Right lobe of liver (tissue), 6 donors: ENCODE data around the gene UFD1. TPM values are rescaled to one million over a fixed set of nuclear protein-coding genes. Genes with fewer than 3 reads are reported as not detected.

Experiments used
- ATAC-seq, 4 donors: fragments of 200-7000 bp; cut with Tn5 transposase; one replicate each; pipeline ENCODE4 v1.9.1; 2020; ENCODE audit warnings: mild to moderate bottlenecking in 4 of 4, moderate library complexity in 4 of 4
- DNase-seq, 3 donors: peaks; one replicate each; pipeline ENCODE4 v3.0.0-alpha.2; 2020
- H3K27ac ChIP-seq, 3 donors: fragments of 200-600 bp; one replicate each; pipeline ENCODE4 v1.8.0; 2022
- H3K27me3 ChIP-seq, 2 donors: fragments of 200-600 bp; one replicate each; pipeline ENCODE4 v1.8.0; 2022
- H3K36me3 ChIP-seq, 4 donors: fragments of 200-600 bp; sonication (generic) in 1 of 4; one replicate each; pipeline versions ENCODE4 v1.5.1 to v1.8.0; 2017 to 2022; ENCODE audit warnings: control low read depth in 1 of 4
- H3K4me1 ChIP-seq, 4 donors: fragments of 200-600 bp; sonication (generic) in 1 of 4; one replicate each; pipeline versions ENCODE4 v1.5.1 to v1.8.0; 2017 to 2022; ENCODE audit warnings: control low read depth in 1 of 4
- H3K4me3 ChIP-seq, 3 donors: fragments of 200-600 bp; one replicate each; pipeline ENCODE4 v1.8.0; 2022
- H3K9me3 ChIP-seq, 4 donors: fragments of 200-600 bp; sonication (generic) in 1 of 4; one replicate each; pipeline versions ENCODE4 v1.5.1 to v1.8.0; 2017 to 2022; ENCODE audit warnings: control low read depth in 1 of 4
- POLR2A ChIP-seq: fragments of 450-650 bp; IDR thresholded peaks from one replicate; pipeline ENCODE4 v1.6.1; 2017; ENCODE audit warnings: antibody characterized with exemption, mild to moderate bottlenecking
- WGBS: methylation state at CpG from one replicate; pipeline ENCODE4 v1.1.6; 2018; ENCODE audit warnings: low coverage, low lambda C conversion rate; ENCODE audit not compliant: insufficient coverage; ENCODE audit errors: missing lambda C conversion rate; 5-methylcytosine and 5-hydroxymethylcytosine counted together
- intact Hi-C, 2 donors: fragments of 100-400 bp; cut with DNase I; formaldehyde crosslinking; loops; one replicate each; pipeline versions ENCODE4 v1.11.2 to v1.14.1; 2022
- total RNA-seq, 6 experiments: library from RNA; depleted of rRNA in 2 of 6; stranded (reverse); fragments of >200 nt in 2 of 6; fragmentation: NEBNext Ultra II Directional in 3 of 6; extraction: Animal tissue kit (Norgen Biotek cat#: 25700) in 3 of 6; gene quantifications; one replicate each; pipeline versions ENCODE4 v1.1.0 to v1.2.4, GENCODE V29; 2016 to 2023
- TF ChIP-seq, protein P1 (sequence below), 4 donors: fragments of 200-600 bp in 3 of 4; fragments of 450-650 bp in 1 of 4; IDR thresholded peaks; one replicate each; pipeline versions ENCODE4 v1.5.1 to v1.8.0; 2016 to 2022; ENCODE audit warnings: antibody characterized with exemption in 4 of 4, mild to moderate bottlenecking in 2 of 4
- donor health status: DM: no; HTN: yes; CAD: no.
- donor health status: DM: no; HTN: no; CAD: no.
- donor health status: DM: no; HTN: no; CAD: no.
- donor health status: DM: no; HTN: yes; CAD: no.
- donor health status: DM: no; HTN: yes; CAD: no.

Gene UFD1
- total RNA-seq, 6 experiments from 2014 or later = 26.8 to 43.7 (median 32.1) TPM

DNA sequence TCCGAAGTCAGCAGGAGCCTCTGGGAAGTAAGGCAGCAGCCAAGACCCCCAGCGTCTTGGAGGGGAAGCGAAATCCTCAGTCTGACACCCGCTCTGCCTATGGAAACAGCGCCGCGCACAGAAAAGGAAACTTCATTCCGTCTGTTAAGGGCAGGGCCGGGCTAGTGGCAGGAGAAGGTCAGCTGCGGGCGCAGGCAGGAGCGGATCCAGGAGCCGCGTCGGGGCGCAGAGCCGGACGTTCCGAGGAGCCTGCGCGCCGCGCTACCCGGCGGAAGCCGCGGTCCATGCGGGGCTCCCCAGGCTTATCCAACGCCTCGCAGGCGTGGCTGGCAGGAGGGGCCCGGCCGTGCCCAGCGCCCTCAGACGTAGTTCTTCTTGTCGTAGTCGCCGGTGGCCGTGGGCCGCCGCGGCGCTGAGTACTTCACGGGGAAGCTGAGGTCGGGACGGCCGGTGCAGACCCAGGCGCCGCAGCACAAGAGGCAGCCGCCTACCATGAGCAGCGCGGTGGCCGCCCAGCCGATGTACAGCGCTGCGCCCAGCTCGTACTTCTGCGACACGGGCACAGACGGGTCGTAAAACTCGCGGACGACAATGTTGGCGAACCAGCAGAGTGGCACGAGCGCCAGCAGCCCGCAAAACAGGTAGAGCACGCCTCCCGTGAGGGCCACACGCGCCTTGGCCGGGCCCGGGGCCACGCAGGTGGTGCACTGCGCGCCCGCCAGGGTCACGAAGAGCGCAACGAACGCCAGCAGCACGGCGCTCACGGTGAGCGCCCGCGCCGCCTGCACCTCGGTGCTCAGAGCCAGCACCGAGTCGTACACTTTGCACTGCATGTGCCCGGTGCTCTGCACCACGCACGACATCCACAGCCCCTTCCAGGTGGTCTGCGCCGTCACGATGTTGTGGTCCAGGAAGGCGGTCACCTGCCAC lies 44.5 kb upstream of the UFD1 start:
- Histone ChIP-seq H3K27me3 (peaks cover 0 to 21% of the 10 kb centered on the region in 2 donors), H3K4me1 (peaks cover 0 to 14% (median 2%) of the 10 kb centered on the region in 4 donors), H3K9me3 (no peaks in the 10 kb centered on the region), H3K36me3 (no peaks in the 10 kb centered on the region), H3K4me3 (peak overlapping the region; percentile 29 to 40 (median 35)), H3K27ac (no peak overlapping the region)
- TF ChIP-seq, protein P1, sequence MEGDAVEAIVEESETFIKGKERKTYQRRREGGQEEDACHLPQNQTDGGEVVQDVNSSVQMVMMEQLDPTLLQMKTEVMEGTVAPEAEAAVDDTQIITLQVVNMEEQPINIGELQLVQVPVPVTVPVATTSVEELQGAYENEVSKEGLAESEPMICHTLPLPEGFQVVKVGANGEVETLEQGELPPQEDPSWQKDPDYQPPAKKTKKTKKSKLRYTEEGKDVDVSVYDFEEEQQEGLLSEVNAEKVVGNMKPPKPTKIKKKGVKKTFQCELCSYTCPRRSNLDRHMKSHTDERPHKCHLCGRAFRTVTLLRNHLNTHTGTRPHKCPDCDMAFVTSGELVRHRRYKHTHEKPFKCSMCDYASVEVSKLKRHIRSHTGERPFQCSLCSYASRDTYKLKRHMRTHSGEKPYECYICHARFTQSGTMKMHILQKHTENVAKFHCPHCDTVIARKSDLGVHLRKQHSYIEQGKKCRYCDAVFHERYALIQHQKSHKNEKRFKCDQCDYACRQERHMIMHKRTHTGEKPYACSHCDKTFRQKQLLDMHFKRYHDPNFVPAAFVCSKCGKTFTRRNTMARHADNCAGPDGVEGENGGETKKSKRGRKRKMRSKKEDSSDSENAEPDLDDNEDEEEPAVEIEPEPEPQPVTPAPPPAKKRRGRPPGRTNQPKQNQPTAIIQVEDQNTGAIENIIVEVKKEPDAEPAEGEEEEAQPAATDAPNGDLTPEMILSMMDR (IDR thresholded peaks at IDR 0.05) = no peak
- no peak for TF ChIP-seq POLR2A
- intact Hi-C loops = no loop called here
- peak; percentile 23 to 38 (median 30) for ATAC-seq
- WGBS = 0% methylated on average over 2 of the region's 99 CpGs
- peak in 1 of 3 donors; percentile 42 for DNase-seq

DNA sequence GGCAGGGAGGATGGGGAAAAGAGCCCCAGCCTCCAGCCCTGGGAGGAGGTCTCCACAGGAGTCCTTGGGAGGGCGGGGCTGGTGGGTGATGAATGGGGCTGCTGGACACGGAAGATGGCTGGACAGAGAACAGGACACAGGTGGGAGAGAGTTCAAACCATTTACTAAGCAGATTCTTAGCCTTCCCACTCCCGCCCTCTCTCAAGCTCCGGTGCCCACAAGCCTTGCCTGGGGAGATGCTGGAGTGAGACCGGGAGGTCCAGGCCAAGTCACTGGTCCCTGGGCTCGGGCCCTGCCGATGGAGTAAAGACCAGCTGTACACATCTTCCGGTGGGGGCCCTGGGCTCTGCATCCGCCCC lies 43.9 kb upstream of the UFD1 start:
- WGBS = 30% methylated on average over 2 of the region's 9 CpGs
- no peaks in the 10 kb centered on the region for H3K9me3 ChIP-seq
- peaks cover 0 to 14% (median 2%) of the 10 kb centered on the region in 4 donors for H3K4me1 ChIP-seq
- peaks cover 0 to 21% of the 10 kb centered on the region in 2 donors for H3K27me3 ChIP-seq
- H3K36me3 ChIP-seq = no peaks in the 10 kb centered on the region
- intact Hi-C loops = no loop called here
- peak overlapping the region; percentile 29 to 40 (median 35) for H3K4me3 ChIP-seq
- ATAC-seq (no peak), DNase-seq (no peak)
- H3K27ac ChIP-seq = no peak overlapping the region
- no peak for TF ChIP-seq POLR2A
- TF ChIP-seq, protein P1 (IDR thresholded peaks at IDR 0.05) = no peak

DNA sequence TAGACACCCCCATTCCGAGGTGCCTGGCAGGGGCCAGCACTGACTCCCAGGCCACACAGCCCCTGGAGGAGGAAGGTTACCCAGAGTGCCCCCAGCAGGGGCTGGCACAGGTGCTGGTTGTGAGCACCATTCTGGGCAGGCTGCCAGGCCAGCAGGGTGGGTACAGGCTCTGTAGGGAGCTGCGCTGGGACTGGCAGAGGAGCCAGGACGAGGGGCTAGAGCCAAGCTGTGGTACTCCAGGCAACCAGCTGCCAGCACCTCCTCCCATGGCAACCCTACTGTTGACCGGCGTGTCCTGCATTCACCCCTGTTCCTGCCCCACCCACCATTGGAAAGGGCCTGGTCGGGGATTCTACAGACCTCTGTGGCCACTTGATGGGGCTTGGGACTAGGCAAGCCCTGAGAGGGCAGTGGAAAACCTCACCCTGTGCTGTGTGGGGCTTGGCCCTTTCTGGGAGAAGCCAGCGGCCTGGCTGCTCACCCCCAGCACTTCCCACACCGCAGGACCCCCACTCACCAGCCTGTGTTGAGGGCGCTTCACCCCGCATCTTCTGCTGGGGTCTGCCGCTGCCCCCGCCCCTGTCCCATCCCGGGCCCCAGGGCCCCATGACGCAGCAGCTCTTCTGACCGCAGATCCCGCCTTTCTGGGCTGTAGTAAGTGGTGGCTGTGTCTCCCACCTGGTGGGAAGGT lies 43.3 kb upstream of the UFD1 start:
- Histone ChIP-seq H3K36me3 (no peaks in the 10 kb centered on the region), H3K4me1 (peaks cover 0 to 14% (median 2%) of the 10 kb centered on the region in 4 donors), H3K4me3 (peak overlapping the region; percentile 29 to 40 (median 35)), H3K9me3 (no peaks in the 10 kb centered on the region), H3K27ac (no peak overlapping the region), H3K27me3 (peaks cover 0 to 21% of the 10 kb centered on the region in 2 donors)
- peak in 1 of 3 donors; percentile 49 for DNase-seq
- intact Hi-C loops = no loop called here
- WGBS = 40% methylated on average over 1 of the region's 16 CpGs
- ATAC-seq = no peak
- TF ChIP-seq, protein P1 (IDR thresholded peaks at IDR 0.05) = no peak
- no peak for TF ChIP-seq POLR2A

DNA sequence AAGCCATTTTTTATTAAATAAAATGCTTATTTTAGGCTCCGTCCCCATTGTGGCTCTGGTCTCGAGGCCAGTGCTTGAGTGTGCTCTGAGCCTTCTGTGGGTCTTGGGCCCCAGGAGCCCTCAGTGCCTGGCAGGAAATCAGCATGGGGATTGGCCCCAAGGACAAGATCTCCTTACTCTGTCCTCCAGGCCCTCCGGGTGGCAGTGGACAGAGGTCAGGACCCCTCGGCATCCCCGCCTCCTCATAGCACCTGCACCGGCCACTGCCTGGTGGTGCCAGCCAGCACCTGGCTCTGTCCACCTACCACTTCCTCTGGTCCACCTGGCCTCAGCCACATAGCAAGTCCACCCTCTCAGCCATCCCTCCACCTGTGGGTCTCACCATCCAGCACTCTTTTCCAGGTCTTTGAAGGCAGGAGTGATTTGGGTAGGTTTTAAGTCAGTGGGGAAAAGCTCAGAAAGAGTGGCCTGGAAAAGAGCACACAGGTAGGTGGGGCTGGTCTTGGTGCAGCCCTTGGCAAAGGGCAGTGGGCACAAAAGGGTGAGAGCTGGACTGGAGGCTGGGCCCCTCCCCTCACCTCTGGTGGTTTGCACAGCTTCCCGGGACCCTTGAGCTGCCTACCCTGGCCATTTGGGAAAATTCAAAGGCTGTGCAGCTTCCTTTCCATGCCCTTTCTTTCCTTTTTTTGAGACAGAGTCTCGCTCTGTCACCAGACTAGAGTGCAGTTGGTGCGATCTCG lies 41.7 kb upstream of the UFD1 start:
- intact Hi-C loops = no loop called here
- peak in 1 of 3 donors; percentile 40 for DNase-seq
- WGBS = 88% methylated on average over 8 of the region's 10 CpGs

More for the DNA sequence above, 41.7 kb upstream of the UFD1 start:
- H3K27me3 ChIP-seq = peaks cover 0 to 21% of the 10 kb centered on the region in 2 donors
- H3K4me3 ChIP-seq = no peak overlapping the region
- H3K27ac ChIP-seq = no peak overlapping the region
- TF ChIP-seq, protein P1 (IDR thresholded peaks at IDR 0.05) = no peak
- no peak for TF ChIP-seq POLR2A
- no peaks in the 10 kb centered on the region for H3K36me3 ChIP-seq
- no peak for ATAC-seq
- H3K4me1 ChIP-seq = peaks cover 0 to 14% (median 2%) of the 10 kb centered on the region in 4 donors
- H3K9me3 ChIP-seq = no peaks in the 10 kb centered on the region
